Activated CD4-positive, alpha-beta T cell treated with anti-CD3 and anti-CD28 coated beads, Interleukin-2, amount 10 ng/mL, durations not matched to agents 7 days and 5 days (primary cell): ENCODE results near the gene TSPYL4. TPM values are rescaled to one million over a fixed set of nuclear protein-coding genes. Genes with fewer than 3 reads are reported as not detected.
"Not testable (repeated sequence)": the region's sequence is repeated elsewhere in the genome, so short reads cannot be mapped to it uniquely, and the experiment has no call there.

ENCODE experiments used
- CTCF ChIA-PET: fragments of 350-600 bp; sonication (Branson Sonifier 250); formaldehyde crosslinking; loops from one replicate; lab custom pipeline; 2021; ENCODE audit warnings: antibody characterized with exemption; lab: Charles Lee
- POLR2A ChIA-PET: fragments of 350-600 bp; sonication (Branson Sonifier 250); formaldehyde crosslinking; loops from one replicate; lab custom pipeline; 2021; ENCODE audit warnings: antibody characterized with exemption; lab: Charles Lee
- DNase-seq: peaks from one replicate; pipeline ENCODE4 v3.0.0-alpha.2; 2020
- H3K27ac Mint-ChIP-seq: one replicate; pipeline ENCODE4 v1.8.0; 2021; ENCODE audit warnings: mild to moderate bottlenecking, moderate library complexity, mixed read lengths
- H3K27me3 Mint-ChIP-seq: one replicate; pipeline ENCODE4 v1.8.0; 2021; ENCODE audit warnings: mixed read lengths
- H3K36me3 Mint-ChIP-seq: one replicate; pipeline ENCODE4 v1.8.0; 2021; ENCODE audit warnings: low read depth, mixed read lengths
- H3K4me1 Mint-ChIP-seq: one replicate; pipeline ENCODE4 v1.8.0; 2021; ENCODE audit warnings: mixed read lengths
- H3K4me3 Mint-ChIP-seq: one replicate; pipeline ENCODE4 v1.8.0; 2021; ENCODE audit warnings: mild to moderate bottlenecking, moderate library complexity, mixed read lengths
- H3K9me3 Mint-ChIP-seq: one replicate; pipeline ENCODE4 v1.8.0; 2021; ENCODE audit warnings: mixed read lengths
- total RNA-seq, 2 experiments: library from RNA; stranded (reverse); gene quantifications; one replicate each; pipeline ENCODE4 v1.2.3, GENCODE V29; 2021

The TSPYL4 gene
- 10 to 100 TPM; 17.0 to 18.8 TPM for total RNA-seq

DNA sequence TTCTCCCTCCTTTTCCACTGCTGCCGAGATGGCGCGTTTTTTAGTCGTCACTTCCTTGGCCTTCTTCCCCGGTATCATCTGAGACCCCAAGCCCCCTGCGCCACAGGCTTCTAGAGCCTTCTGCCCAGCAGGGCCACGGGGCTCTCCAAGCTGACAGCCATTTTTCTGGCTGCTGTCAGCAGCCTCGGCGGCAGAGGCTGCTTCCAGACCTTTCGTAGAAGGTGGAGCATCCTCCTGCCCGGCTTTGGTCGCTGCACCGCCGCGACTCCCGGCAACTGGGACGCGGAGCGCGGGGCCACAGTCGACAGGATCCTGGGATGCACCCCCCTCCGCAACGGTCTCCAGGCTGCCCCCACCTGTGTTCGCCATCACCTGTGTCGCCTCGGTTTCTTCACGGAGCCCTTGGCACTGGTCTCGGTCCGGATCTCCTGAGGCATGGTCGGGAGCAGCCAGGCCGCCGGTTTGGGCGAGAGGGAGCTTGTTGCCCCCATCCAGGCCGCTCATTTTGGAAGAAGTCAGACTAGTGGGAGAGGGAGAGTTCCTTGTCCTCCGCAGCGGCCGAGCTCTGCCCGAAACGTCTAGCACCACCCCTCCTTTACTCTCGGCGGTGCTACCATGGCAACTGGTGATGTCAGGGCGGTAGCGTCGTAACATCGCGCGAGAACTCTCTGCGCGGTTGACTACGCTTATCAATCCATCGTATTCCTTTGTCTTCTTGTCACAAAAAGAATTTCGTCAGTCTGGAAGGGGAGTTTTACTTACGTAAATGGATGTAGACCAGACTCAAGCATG is at the start of gene TSPYL4:
TSPYL4 (minus strand) TSS at position 571 of the 792 bp plus-strand sequence; CDS start at position 504, 67 bp downstream.
- Mint-ChIP-seq H3K9me3 (no peaks in the 10 kb centered on the region), H3K4me3 (no peak within 1 kb of the TSS), H3K36me3 (peaks cover 18% of the 10 kb centered on the region), H3K27ac (no peak within 1 kb of the TSS), H3K27me3 (no peaks in the 10 kb centered on the region), H3K4me1 (peaks cover 4% of the 10 kb centered on the region)
- CTCF ChIA-PET, result interaction anchor here (0.6 to 1.9 kb wide), 3 partner anchors 14 to 525 kb away, joined by 3 to 13 read pairs (median 4); no protein-coding TSS in a partner anchor
- POLR2A ChIA-PET, result interaction anchor here (1.4 kb wide), 1 partner anchor 26 kb away, joined by 3 read pairs; the partner anchor contains the start of gene TSPYL1
- peak; percentile 94 for DNase-seq

DNA sequence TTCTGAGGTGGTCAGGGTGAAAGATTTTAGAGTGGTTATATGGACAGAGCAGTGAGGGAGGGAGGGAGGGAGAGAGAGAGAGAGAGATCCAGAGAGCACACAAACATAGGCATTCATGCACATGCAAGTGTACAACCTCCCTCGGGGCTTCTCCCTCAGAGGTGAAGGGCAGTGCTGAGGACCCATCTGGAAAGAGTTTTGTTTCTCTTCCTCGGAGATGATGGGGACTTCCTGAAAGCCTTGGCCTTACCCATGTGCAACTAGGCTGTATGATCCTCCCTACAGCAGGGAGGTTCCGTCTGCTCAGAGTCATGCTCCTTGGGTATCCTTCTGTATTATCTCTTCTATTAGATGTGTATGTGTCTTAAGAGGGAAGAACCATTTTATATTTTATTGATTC is 47.2 kb upstream of the TSPYL4 start:
- no peaks in the 10 kb centered on the region for H3K9me3 Mint-ChIP-seq
- CTCF ChIA-PET, result interaction anchor here (1.9 kb wide), 1 partner anchor 14 kb away, joined by 4 read pairs; no protein-coding TSS in a partner anchor
- no peak overlapping the region for H3K4me3 Mint-ChIP-seq
- H3K36me3 Mint-ChIP-seq, result no peaks in the 10 kb centered on the region
- H3K4me1 Mint-ChIP-seq, result no peaks in the 10 kb centered on the region
- DNase-seq, result no peak
- H3K27me3 Mint-ChIP-seq, result no peaks in the 10 kb centered on the region
- no peak overlapping the region for H3K27ac Mint-ChIP-seq
- POLR2A ChIA-PET, result no interaction called here

DNA sequence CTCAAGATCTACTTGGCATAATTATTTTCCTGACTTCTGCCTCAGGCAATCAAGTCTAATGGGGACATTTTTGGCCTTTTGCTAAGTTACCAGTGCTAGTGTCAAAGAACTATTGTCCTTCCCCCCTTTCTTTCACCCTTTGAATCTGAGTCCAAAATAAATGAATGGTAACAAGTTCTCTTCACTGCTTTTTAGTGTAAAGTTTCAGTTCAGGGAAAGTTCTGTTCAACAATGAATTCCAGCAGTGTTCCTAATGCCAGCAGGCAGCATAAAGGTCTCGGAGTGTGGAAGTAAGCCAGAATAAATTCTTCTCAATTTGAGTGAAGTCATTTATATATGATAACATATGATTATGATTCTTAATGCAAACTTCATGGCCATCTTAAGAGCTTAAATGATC is 46.7 kb upstream of the TSPYL4 start:
- ChIA-PET CTCF (interaction anchor here (1.9 kb wide), 1 partner anchor 13 kb away, joined by 4 read pairs; no protein-coding TSS in a partner anchor), POLR2A (no interaction called here)
- Mint-ChIP-seq H3K4me1 (no peaks in the 10 kb centered on the region), H3K36me3 (no peaks in the 10 kb centered on the region), H3K27me3 (no peaks in the 10 kb centered on the region), H3K4me3 (no peak overlapping the region), H3K27ac (no peak overlapping the region), H3K9me3 (no peaks in the 10 kb centered on the region)
- no peak for DNase-seq

DNA sequence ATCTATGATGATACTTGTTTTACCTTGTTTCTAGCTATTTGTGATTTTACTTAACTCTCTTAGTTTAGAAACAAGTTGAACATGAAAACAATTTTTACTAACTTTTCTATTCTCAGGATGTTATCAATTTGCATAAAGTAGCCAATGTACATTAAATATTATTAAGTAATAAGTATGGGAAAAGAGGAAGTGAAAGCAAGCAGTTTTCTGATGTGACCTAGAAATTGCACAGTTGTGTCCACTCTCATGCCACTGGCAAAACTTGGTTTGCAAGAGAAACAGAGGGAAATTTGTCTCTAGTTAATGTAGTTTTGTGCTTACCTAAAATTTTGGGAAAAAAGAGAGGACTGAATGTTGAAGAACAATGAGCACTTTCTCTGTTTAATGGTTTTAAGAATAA is 45.1 kb upstream of the TSPYL4 start:
- ChIA-PET CTCF (no interaction called here), POLR2A (no interaction called here)
- no peaks in the 10 kb centered on the region for H3K36me3 Mint-ChIP-seq
- no peak overlapping the region for H3K27ac Mint-ChIP-seq
- no peaks in the 10 kb centered on the region for H3K4me1 Mint-ChIP-seq
- H3K4me3 Mint-ChIP-seq, result no peak overlapping the region
- DNase-seq, result no peak
- no peaks in the 10 kb centered on the region for H3K9me3 Mint-ChIP-seq
- H3K27me3 Mint-ChIP-seq, result no peaks in the 10 kb centered on the region

DNA sequence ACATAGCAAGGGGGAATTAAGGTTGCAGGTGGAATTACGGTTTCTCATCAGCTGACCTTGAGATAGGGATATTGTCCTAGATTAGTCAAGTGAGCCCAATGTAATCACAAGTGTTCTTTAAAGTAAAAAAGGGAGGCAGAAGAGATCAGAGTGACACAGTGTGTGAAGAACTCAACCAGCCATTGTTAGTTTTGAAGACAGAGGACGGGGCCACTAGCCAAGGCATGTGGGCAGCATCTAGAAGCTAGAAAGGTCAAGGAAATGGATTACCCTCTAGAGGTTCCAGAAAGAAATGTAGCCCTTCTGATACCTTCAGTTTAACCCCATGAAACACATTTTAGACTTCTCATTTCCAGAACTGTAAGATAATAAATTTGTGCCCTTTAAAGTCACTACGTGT is 44.4 kb upstream of the TSPYL4 start:
- Mint-ChIP-seq H3K36me3 (no peaks in the 10 kb centered on the region), H3K27me3 (no peaks in the 10 kb centered on the region), H3K27ac (no peak overlapping the region), H3K4me3 (no peak overlapping the region), H3K4me1 (no peaks in the 10 kb centered on the region), H3K9me3 (no peaks in the 10 kb centered on the region)
- ChIA-PET POLR2A (no interaction called here), CTCF (interaction anchor here (0.6 kb wide), 1 partner anchor 1746 kb away, joined by 3 read pairs; no protein-coding TSS in a partner anchor)
- DNase-seq, result no peak

DNA sequence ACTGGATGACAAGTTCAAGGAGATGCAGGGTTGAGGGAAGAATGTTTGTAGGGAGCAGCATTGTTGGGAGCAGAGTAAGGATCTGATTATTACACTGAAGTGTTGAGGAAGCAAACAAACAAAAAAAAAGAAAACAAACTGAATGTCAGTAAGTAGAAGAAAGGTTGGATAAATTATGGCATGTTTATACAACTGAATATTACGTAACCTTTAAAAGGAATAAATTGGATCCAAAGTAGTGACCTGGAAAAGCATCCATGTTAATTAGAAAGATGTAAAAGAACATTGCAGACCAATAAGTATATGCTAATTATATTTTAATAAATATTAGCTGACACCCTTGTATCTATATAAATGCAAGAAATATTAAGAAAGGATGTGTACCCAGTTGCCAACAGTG is 38.7 kb upstream of the TSPYL4 start:
- CTCF ChIA-PET, result interaction anchor here (1.2 kb wide), 1 partner anchor 75 kb away, joined by 4 read pairs; no protein-coding TSS in a partner anchor
- Mint-ChIP-seq H3K36me3 (no peaks in the 10 kb centered on the region), H3K27ac (no peak overlapping the region), H3K27me3 (no peaks in the 10 kb centered on the region), H3K4me1 (no peaks in the 10 kb centered on the region), H3K9me3 (no peaks in the 10 kb centered on the region), H3K4me3 (no peak overlapping the region)
- DNase-seq, result no peak
- POLR2A ChIA-PET, result no interaction called here

DNA sequence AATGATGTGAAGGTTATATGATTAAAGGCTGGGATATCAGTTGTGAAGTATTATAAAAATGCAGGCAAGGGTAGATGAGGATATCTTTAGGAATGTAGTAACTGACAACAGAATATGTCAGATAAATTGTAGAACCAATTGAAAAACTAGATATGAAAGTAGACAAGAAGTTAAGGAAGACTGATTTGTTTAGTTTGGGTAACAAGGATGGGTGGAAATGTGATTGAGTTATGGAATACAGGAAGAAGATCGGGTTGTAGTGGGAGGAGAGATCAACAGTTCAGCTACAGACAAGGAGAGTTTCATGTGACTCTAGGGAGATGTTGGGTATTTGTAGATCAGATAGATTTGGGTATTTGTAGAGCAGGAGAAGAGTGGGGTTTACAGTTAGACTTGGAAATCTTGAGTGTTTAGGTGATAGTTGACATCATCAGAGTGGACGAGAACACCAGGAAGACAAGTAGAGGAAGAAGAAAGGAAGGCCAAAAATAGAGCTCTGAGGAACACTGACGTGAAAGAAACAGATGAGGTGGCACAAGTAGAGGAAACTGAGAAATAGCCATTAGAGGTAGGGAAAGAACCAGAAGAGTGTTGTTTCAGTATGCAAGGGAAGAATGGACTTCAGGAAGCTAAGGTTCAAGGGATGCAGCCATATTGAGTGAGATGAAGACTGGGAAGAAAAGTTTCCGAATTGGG is 38.0 kb upstream of the TSPYL4 start:
- H3K4me3 Mint-ChIP-seq, result no peak overlapping the region
- POLR2A ChIA-PET, result no interaction called here
- no peak for DNase-seq
- no peaks in the 10 kb centered on the region for H3K36me3 Mint-ChIP-seq
- CTCF ChIA-PET, result interaction anchor here (1.2 kb wide), 1 partner anchor 74 kb away, joined by 4 read pairs; no protein-coding TSS in a partner anchor
- H3K4me1 Mint-ChIP-seq, result no peaks in the 10 kb centered on the region
- H3K27ac Mint-ChIP-seq, result no peak overlapping the region
- H3K9me3 Mint-ChIP-seq, result no peaks in the 10 kb centered on the region
- H3K27me3 Mint-ChIP-seq, result no peaks in the 10 kb centered on the region

DNA sequence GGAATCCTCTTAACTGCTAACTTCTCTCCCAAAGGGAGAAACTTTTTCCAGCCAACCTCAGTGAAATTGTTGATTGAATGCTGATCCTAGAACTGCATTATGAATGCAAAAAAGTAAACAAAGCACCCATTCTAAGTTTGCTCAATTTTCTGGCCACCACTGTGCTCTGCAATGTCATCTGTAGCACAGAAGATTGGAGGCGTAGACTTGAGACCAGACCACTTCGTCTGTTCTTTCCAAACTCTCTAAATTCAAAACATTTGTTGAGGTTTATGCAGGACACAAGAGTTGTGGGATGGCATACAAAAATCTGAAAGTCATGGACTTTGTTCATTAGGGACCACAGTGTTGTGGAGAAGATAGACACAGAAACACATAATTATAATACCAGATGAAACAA is 36.9 kb upstream of the TSPYL4 start:
- no peaks in the 10 kb centered on the region for H3K9me3 Mint-ChIP-seq
- CTCF ChIA-PET, result no interaction called here
- H3K4me1 Mint-ChIP-seq, result no peaks in the 10 kb centered on the region
- H3K27ac Mint-ChIP-seq, result no peak overlapping the region
- H3K4me3 Mint-ChIP-seq, result no peak overlapping the region
- H3K27me3 Mint-ChIP-seq, result no peaks in the 10 kb centered on the region
- H3K36me3 Mint-ChIP-seq, result no peaks in the 10 kb centered on the region
- DNase-seq, result no peak
- POLR2A ChIA-PET, result no interaction called here

DNA sequence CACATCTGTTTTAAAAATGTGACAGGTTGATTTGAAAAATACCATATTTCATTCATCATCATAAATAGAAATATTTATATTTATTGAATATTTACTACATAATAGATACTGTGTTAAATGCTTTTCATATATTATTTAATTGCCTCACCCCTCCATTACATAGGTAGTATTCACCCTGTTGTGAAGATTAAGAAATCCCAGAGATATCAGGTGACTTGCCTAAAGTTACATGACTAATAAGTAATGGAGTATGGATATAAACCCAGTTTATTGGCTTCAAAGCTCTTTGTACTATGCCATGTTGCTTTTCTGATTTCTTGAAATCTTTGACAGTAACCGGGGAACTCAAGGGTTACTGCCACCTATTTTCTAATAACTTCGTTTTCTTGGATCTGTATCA is 36.0 kb upstream of the TSPYL4 start:
- no peak overlapping the region for H3K27ac Mint-ChIP-seq
- DNase-seq, result no peak
- H3K27me3 Mint-ChIP-seq, result no peaks in the 10 kb centered on the region
- CTCF ChIA-PET, result interaction anchor here (1.3 kb wide), 1 partner anchor 10 kb away, joined by 3 read pairs; the partner anchor contains the start of gene TSPYL1
- POLR2A ChIA-PET, result no interaction called here
- no peaks in the 10 kb centered on the region for H3K36me3 Mint-ChIP-seq
- H3K4me1 Mint-ChIP-seq, result no peaks in the 10 kb centered on the region
- H3K9me3 Mint-ChIP-seq, result no peaks in the 10 kb centered on the region
- no peak overlapping the region for H3K4me3 Mint-ChIP-seq

DNA sequence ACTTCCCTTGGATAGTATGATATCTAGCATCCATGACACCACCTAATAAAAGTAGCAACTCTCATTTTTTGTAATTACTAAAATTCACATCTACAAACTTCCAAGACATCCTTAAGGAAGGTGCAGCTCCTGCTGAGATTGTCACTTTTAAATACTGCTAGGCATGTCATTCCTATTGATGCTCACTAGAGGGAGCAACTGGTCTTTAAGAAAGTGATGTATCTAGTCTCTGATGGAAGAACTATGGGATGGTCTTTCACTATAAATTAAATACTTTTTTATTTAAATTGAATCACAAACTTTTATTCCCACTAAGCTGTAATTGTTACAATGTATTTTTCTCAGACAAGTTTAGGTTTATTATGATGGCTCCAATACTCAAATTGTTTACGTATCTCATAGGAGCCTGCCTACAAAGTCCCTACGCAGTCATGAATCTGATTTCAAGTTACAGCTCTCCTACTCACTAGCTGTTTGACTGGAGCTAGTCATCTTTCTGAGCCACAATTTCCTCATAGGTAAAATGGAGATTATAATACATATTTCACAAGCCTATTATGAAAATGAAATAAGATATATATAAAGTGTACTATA is 33.9 kb upstream of the TSPYL4 start:
- CTCF ChIA-PET, result interaction anchor here (0.5 to 1.6 kb wide), 8 partner anchors 9 to 381 kb away, joined by 3 to 7 read pairs (median 4); partner anchors contain the start of genes RWDD1 and TSPYL1
- H3K4me1 Mint-ChIP-seq, result no peaks in the 10 kb centered on the region
- H3K27me3 Mint-ChIP-seq, result no peaks in the 10 kb centered on the region
- no peak for DNase-seq
- no peaks in the 10 kb centered on the region for H3K36me3 Mint-ChIP-seq
- POLR2A ChIA-PET, result no interaction called here
- no peaks in the 10 kb centered on the region for H3K9me3 Mint-ChIP-seq
- no peak overlapping the region for H3K4me3 Mint-ChIP-seq
- no peak overlapping the region for H3K27ac Mint-ChIP-seq

DNA sequence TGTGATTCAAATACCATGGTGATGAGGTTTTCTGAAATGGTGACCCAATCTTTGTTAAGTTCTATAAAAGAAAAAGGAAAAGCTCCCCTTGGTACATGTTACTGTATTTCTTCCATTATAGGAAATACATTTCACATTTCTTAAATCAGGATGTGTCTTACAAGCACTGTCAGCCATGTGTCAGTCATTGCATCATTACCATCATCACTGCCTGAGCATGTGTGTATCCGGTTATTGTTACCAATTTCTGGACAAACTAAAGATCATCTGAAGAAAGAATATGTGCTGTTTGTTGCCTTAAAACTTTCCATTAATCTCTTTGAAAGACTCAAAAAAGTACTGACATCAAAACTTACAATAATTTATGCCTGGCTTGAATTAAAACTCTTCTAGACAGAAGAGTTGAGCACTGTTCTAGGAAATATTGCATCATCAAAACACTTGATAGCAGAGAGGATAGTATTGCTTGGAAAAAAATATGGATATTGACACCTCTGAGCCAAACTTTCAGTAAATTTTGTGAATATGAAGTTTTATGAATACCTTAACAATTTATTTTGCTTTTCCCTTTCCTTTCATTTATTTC is 33.0 kb upstream of the TSPYL4 start:
- no peaks in the 10 kb centered on the region for H3K9me3 Mint-ChIP-seq
- no peaks in the 10 kb centered on the region for H3K27me3 Mint-ChIP-seq
- no peaks in the 10 kb centered on the region for H3K36me3 Mint-ChIP-seq
- DNase-seq, result no peak
- no peaks in the 10 kb centered on the region for H3K4me1 Mint-ChIP-seq
- CTCF ChIA-PET, result interaction anchor here (0.5 to 1.6 kb wide), 5 partner anchors 8 to 67 kb away, joined by 3 to 7 read pairs (median 4); partner anchors contain the start of gene TSPYL1
- H3K27ac Mint-ChIP-seq, result no peak overlapping the region
- POLR2A ChIA-PET, result no interaction called here
- H3K4me3 Mint-ChIP-seq, result no peak overlapping the region

DNA sequence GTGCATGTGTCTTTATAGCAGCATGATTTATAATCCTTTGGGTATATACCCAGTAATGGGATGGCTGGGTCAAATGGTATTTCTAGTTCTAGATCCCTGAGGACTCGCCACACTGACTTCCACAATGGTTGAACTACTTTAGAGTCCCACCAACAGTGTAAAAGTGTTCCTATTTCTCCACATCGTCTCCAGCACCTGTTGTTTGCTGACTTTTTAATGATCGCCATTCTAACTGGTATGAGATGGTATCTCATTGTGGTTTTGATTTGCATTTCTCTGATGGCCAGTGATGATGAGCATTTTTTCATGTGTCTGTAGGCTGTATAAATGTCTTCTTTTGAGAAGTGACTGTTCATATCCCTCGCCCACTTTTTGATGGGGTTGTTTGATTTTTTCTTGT is 31.1 kb upstream of the TSPYL4 start:
- H3K27ac Mint-ChIP-seq, CTCF ChIA-PET, H3K9me3 Mint-ChIP-seq, H3K4me3 Mint-ChIP-seq, DNase-seq, POLR2A ChIA-PET, H3K27me3 Mint-ChIP-seq, H3K36me3 Mint-ChIP-seq: not testable (repeated sequence)
- H3K4me1 Mint-ChIP-seq, result peaks cover 12% of the 10 kb centered on the region
